ENCODE measurements around the gene DNAJC4. TPM values are rescaled to one million over a fixed set of nuclear protein-coding genes. Genes with fewer than 3 reads are reported as not detected.

DNAJC4 gene
- total RNA-seq, 4 donors from 2014 or later, result 21.5 to 32.0 (median 26.9) TPM

- TF ChIP-seq, protein P1, sequence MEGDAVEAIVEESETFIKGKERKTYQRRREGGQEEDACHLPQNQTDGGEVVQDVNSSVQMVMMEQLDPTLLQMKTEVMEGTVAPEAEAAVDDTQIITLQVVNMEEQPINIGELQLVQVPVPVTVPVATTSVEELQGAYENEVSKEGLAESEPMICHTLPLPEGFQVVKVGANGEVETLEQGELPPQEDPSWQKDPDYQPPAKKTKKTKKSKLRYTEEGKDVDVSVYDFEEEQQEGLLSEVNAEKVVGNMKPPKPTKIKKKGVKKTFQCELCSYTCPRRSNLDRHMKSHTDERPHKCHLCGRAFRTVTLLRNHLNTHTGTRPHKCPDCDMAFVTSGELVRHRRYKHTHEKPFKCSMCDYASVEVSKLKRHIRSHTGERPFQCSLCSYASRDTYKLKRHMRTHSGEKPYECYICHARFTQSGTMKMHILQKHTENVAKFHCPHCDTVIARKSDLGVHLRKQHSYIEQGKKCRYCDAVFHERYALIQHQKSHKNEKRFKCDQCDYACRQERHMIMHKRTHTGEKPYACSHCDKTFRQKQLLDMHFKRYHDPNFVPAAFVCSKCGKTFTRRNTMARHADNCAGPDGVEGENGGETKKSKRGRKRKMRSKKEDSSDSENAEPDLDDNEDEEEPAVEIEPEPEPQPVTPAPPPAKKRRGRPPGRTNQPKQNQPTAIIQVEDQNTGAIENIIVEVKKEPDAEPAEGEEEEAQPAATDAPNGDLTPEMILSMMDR (IDR thresholded peaks at IDR 0.05; ENCODE audit: low read depth), result no peak
Observed at GRCh38 chr11:64266339-64266738, 36.0 kb downstream of the DNAJC4 start.

- TF ChIP-seq, protein P1 (IDR thresholded peaks at IDR 0.05; ENCODE audit: low read depth), result no peak
Observed at GRCh38 chr11:64267207-64267945, 37.0 kb downstream of the DNAJC4 start.

DNA sequence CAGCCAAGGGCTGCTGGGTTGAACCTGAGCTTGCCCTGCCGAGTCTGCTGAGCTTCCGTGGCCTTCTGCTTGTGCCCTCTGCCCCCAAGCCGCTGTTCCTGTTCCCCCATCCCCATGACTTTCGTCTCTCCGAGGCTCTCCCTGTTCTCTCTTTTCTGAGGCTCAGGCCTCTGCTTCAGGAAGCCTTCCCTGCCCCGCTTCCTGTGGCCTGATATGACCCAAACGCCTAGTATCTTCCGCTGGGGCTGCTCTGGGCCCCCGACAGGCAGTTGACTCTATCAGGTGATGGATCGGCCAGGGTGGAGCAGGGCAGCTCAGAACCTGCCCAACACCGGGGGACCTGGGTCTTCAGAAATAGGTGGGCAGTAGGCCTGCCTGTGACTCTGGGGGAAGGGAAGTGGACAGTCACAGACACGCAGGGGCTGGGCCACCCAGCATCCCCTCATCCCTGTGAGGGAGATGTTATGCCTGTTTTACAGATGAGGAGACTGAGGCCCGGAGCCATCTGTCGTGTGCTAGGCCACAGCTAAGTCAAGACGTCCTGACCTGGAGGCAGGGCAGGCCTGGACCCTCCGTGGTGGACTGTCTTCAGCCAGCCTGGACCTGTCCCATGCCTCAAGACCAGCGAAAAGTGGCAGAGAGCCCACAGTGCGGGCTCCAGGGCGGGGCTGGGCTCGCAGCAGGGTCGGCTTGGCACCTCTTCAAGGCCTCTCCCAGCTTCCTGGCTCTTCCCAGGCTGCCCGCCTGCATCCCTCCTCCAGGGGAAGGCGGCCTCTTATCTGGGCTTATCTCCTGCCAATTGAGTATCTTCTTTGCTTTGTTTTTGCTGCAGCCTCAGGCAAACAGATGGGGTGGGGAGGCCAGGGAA lies 37.9 kb downstream of the DNAJC4 start:
- TF ChIP-seq, protein P1 (IDR thresholded peaks at IDR 0.05; ENCODE audit: low read depth), result no peak

- TF ChIP-seq, protein P1 (IDR thresholded peaks at IDR 0.05; ENCODE audit: low read depth), result no peak
Observed at GRCh38 chr11:64268893-64269539, 38.7 kb downstream of the DNAJC4 start.

GRCh38 chr11:64269540-64270220 lies 39.3 kb downstream of the DNAJC4 start:
- TF ChIP-seq, protein P1 (IDR thresholded peaks at IDR 0.05; ENCODE audit: low read depth), result no peak

- TF ChIP-seq, protein P1 (IDR thresholded peaks at IDR 0.05; ENCODE audit: low read depth), result no peak
Observed at GRCh38 chr11:64275031-64275800, 44.9 kb downstream of the DNAJC4 start.
